ENCODE measurements around the gene SUSD2. TPM values are rescaled to one million over a fixed set of nuclear protein-coding genes. Genes with fewer than 3 reads are reported as not detected.

Gene SUSD2
- total and polyA plus RNA-seq, 2 of the 8 experiments (the other 6 are each of a cell fraction or from before 2014, with no cell fraction given), result 2.0 to 4.8 TPM

DNA sequence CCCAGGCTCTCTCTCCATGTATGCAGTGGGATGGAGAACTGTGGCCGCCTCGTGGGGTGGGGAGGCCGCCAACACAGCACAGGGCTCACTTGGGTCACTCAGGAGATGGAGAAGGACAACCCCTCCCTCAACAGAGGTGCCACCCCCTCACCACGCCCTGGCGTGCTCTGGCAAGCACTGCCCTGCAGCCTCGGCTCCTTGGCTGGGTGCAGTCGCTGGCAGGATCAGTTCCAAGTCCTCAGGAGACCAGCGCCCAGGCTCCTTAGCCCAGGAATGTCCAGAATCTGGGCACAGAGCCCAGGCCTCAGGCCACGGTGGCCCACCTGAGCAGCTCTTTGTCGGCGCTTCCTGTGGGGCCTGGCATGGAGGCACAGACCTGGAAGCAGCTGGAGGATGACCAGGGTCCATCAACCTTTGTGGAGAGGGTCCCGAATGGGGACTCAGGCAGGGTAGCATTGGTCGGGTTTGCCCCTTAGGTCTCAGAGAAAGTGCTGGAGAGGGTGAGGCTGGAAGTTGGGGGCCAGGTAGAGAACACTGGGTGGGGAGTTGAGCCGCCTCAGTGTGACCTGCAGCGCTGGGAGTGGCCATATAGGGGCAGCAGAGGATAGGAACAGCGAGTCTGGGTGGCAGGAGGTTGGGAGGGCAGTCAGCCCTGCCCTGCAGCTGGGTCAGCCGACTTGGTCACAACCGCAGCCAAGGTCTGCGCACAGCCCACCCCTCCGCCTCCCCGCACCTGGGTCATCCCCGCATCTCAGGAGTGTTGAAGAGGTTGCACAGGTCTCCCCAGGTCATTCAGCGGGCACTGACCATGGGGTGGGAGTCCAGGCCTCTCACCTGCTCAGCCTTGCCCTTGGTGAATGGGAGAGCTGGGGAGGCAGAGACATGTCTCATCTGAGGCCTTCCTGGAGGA lies 8.2 kb downstream of the SUSD2 start (continued):
- TF ChIP-seq, protein P1, sequence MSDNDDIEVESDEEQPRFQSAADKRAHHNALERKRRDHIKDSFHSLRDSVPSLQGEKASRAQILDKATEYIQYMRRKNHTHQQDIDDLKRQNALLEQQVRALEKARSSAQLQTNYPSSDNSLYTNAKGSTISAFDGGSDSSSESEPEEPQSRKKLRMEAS (IDR thresholded peaks at IDR 0.05), result peak; percentile 21; the same call in 1 of the 2 replicates
- TF ChIP-seq GABPA (IDR thresholded peaks at IDR 0.05; ENCODE audit: borderline replicate concordance, insufficient read depth, low read length) (0 out of 2 replicates have a peak, but pooled peaks have one; percentile 57), CBX8 (IDR thresholded peaks at IDR 0.05; ENCODE audit: borderline replicate concordance, low read depth, low read length) (no peak), EZH2 (IDR thresholded peaks at IDR 0.05; ENCODE audit: low read depth, low read length, severe bottlenecking) (no peak), EP300 (IDR thresholded peaks at IDR 0.05; ENCODE audit: borderline replicate concordance in 1 of 2, low read depth in 2 of 2, low read length in 2 of 2) (no peak)
